A549 (cell line): Measurements from ENCODE around the gene ADGRG6.
"Not testable (repeated sequence)": the region's sequence is repeated elsewhere in the genome, so short reads cannot be mapped to it uniquely, and the experiment has no call there.

Source experiments
- BHLHE40 ChIP-seq: IDR thresholded peaks from 2 replicates; pipeline ENCODE4 v1.6.1; 2012; ENCODE audit warnings: low read depth, low read length, inconsistent platforms
- CEBPB ChIP-seq, 2 experiments: fragments of >200 bp in 1 of 2; sonication (Bioruptor Twin) in 1 of 2; formaldehyde crosslinking in 1 of 2; IDR thresholded peaks; 2 replicates each; pipeline ENCODE4 v1.6.1; 2012 to 2016
- CHD4 ChIP-seq: fragments of 200-600 bp; sonication (generic); IDR thresholded peaks from 2 replicates; pipeline ENCODE4 v1.6.1; 2016; ENCODE audit warnings: antibody characterized with exemption, mild to moderate bottlenecking, borderline replicate concordance
- EP300 ChIP-seq, 2 experiments: fragments of >200 bp; sonication (Bioruptor Twin); formaldehyde crosslinking; IDR thresholded peaks; 2 replicates in 1 of 2; 3 replicates in 1 of 2; pipeline ENCODE4 v1.6.1; 2016 to 2017
- MAFK ChIP-seq: fragments of 450-650 bp; IDR thresholded peaks from 2 replicates; pipeline ENCODE4 v1.6.1; 2014; ENCODE audit not compliant: partially characterized antibody
- POLR2A ChIP-seq: IDR thresholded peaks from 2 replicates; pipeline ENCODE4 v1.6.1; 2012; ENCODE audit warnings: mild to moderate bottlenecking, low read length
- RFX5 ChIP-seq: fragments of 450-650 bp; IDR thresholded peaks from 2 replicates; pipeline ENCODE4 v1.7.1; 2014; ENCODE audit warnings: antibody characterized with exemption, mild to moderate bottlenecking, moderate library complexity
- ZSCAN20 ChIP-seq: fragments of 250-450 bp; sonication (Bioruptor Pico); IDR thresholded peaks from 2 replicates; pipeline ENCODE4 v1.8.0; 2022; ENCODE audit warnings: mild to moderate bottlenecking, moderate library complexity
- TF ChIP-seq, protein P1 (sequence below): fragments of >200 bp; sonication (Bioruptor Twin); formaldehyde crosslinking; IDR thresholded peaks from 3 replicates; pipeline ENCODE4 v1.5.1; 2016
- TF ChIP-seq, protein P2 (sequence below): fragments of 450-650 bp; IDR thresholded peaks from 2 replicates; pipeline ENCODE4 v1.6.1; 2014; ENCODE audit warnings: antibody characterized with exemption
- TF ChIP-seq, protein P3 (sequence below): fragments of >200 bp; sonication (Bioruptor Twin); formaldehyde crosslinking; IDR thresholded peaks from 2 replicates; pipeline ENCODE4 v1.6.1; 2016

DNA sequence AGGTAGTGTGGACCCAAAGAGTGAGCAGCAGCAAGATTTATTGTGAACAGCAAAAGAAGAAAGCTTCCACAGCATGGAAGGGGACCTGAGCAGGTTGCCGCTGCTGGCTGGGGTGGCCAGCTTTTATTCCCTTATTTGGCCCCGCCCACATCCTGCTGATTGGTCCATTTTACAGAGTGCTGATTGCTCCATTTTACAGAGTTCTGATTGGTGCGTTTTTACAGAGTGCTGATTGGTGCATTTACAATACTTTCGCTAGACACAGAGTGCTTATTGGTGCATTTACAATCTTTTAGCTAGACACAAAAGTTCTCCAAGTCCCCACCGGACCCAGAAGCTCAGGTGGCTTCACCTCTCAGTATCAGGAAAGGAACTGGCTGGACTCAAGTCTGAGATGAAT lies 149.0 kb downstream of the ADGRG6 start:
- TF ChIP-seq, protein P1, sequence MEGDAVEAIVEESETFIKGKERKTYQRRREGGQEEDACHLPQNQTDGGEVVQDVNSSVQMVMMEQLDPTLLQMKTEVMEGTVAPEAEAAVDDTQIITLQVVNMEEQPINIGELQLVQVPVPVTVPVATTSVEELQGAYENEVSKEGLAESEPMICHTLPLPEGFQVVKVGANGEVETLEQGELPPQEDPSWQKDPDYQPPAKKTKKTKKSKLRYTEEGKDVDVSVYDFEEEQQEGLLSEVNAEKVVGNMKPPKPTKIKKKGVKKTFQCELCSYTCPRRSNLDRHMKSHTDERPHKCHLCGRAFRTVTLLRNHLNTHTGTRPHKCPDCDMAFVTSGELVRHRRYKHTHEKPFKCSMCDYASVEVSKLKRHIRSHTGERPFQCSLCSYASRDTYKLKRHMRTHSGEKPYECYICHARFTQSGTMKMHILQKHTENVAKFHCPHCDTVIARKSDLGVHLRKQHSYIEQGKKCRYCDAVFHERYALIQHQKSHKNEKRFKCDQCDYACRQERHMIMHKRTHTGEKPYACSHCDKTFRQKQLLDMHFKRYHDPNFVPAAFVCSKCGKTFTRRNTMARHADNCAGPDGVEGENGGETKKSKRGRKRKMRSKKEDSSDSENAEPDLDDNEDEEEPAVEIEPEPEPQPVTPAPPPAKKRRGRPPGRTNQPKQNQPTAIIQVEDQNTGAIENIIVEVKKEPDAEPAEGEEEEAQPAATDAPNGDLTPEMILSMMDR: not testable (repeated sequence)
- TF ChIP-seq, protein P2, sequence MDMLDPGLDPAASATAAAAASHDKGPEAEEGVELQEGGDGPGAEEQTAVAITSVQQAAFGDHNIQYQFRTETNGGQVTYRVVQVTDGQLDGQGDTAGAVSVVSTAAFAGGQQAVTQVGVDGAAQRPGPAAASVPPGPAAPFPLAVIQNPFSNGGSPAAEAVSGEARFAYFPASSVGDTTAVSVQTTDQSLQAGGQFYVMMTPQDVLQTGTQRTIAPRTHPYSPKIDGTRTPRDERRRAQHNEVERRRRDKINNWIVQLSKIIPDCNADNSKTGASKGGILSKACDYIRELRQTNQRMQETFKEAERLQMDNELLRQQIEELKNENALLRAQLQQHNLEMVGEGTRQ: not testable (repeated sequence)
- TF ChIP-seq, protein P3, sequence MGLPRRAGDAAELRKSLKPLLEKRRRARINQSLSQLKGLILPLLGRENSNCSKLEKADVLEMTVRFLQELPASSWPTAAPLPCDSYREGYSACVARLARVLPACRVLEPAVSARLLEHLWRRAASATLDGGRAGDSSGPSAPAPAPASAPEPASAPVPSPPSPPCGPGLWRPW: not testable (repeated sequence)
- not testable (repeated sequence) for TF ChIP-seq ZSCAN20 (CRISPR knock-in tag); MAFK; EP300 (IDR thresholded peaks at IDR 0.05); POLR2A; CEBPB (IDR thresholded peaks at IDR 0.05); BHLHE40; CHD4; RFX5
